ENCODE results near the gene RAB30.

- no peak for TF ChIP-seq EZH2phosphoT487 (IDR thresholded peaks at IDR 0.05)
- TF ChIP-seq, protein P1, sequence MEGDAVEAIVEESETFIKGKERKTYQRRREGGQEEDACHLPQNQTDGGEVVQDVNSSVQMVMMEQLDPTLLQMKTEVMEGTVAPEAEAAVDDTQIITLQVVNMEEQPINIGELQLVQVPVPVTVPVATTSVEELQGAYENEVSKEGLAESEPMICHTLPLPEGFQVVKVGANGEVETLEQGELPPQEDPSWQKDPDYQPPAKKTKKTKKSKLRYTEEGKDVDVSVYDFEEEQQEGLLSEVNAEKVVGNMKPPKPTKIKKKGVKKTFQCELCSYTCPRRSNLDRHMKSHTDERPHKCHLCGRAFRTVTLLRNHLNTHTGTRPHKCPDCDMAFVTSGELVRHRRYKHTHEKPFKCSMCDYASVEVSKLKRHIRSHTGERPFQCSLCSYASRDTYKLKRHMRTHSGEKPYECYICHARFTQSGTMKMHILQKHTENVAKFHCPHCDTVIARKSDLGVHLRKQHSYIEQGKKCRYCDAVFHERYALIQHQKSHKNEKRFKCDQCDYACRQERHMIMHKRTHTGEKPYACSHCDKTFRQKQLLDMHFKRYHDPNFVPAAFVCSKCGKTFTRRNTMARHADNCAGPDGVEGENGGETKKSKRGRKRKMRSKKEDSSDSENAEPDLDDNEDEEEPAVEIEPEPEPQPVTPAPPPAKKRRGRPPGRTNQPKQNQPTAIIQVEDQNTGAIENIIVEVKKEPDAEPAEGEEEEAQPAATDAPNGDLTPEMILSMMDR (IDR thresholded peaks at IDR 0.05), result no peak
Observed at GRCh38 chr11:83070731-83071566, 748 bp downstream of the RAB30 start.

Measured in neural progenitor cell (in vitro differentiated cells).